Activated B cell treated with CpG ODN at 0.5 μM for 24 hours (primary cell): ENCODE data around the gene CERT1. TPM values are rescaled to one million over a fixed set of nuclear protein-coding genes. Genes with fewer than 3 reads are reported as not detected.

Experiments used
- ATAC-seq: fragments of 200-7000 bp; cut with Tn5 transposase; one replicate; pipeline ENCODE4 v1.10.0; 2021; ENCODE audit warnings: low read depth, mild to moderate bottlenecking, moderate library complexity
- CTCF ChIA-PET: fragments of 350-600 bp; sonication (Branson Sonifier 250); formaldehyde crosslinking; loops from one replicate; lab custom pipeline; 2021; ENCODE audit warnings: antibody characterized with exemption; lab: Charles Lee
- POLR2A ChIA-PET: fragments of 350-600 bp; sonication (Branson Sonifier 250); formaldehyde crosslinking; loops from one replicate; lab custom pipeline; 2021; ENCODE audit warnings: antibody characterized with exemption; lab: Charles Lee
- DNase-seq: peaks from one replicate; pipeline ENCODE4 v3.0.0; 2022
- H3K27ac Mint-ChIP-seq: one replicate; pipeline ENCODE4 v1.8.0; 2020; ENCODE audit warnings: mixed read lengths
- H3K27me3 Mint-ChIP-seq: one replicate; pipeline ENCODE4 v1.8.0; 2021; ENCODE audit warnings: mixed read lengths
- H3K36me3 Mint-ChIP-seq: one replicate; pipeline ENCODE4 v1.8.0; 2021; ENCODE audit warnings: low read depth, mixed read lengths
- H3K4me1 Mint-ChIP-seq: one replicate; pipeline ENCODE4 v1.8.0; 2021; ENCODE audit warnings: mixed read lengths
- H3K4me3 Mint-ChIP-seq: one replicate; pipeline ENCODE4 v1.8.0; 2020; ENCODE audit warnings: mild to moderate bottlenecking, mixed read lengths
- H3K9me3 Mint-ChIP-seq: one replicate; pipeline ENCODE4 v1.8.0; 2020; ENCODE audit warnings: mixed read lengths
- intact Hi-C: fragments of 100-400 bp; cut with micrococcal nuclease; formaldehyde crosslinking; loops from one replicate; pipeline ENCODE4 v1.15.1; 2024
- total RNA-seq: library from RNA; stranded (reverse); gene quantifications from 2 replicates; pipeline ENCODE4 v1.2.3, GENCODE V29; 2022
- TF ChIP-seq, protein P1 (sequence below): fragments of 200-600 bp; IDR thresholded peaks from one replicate; pipeline ENCODE4 v1.8.0; 2022; ENCODE audit warnings: antibody characterized with exemption, mild to moderate bottlenecking

Gene CERT1
- total RNA-seq, 1 donor from 2014 or later, result 49.5 TPM

DNA sequence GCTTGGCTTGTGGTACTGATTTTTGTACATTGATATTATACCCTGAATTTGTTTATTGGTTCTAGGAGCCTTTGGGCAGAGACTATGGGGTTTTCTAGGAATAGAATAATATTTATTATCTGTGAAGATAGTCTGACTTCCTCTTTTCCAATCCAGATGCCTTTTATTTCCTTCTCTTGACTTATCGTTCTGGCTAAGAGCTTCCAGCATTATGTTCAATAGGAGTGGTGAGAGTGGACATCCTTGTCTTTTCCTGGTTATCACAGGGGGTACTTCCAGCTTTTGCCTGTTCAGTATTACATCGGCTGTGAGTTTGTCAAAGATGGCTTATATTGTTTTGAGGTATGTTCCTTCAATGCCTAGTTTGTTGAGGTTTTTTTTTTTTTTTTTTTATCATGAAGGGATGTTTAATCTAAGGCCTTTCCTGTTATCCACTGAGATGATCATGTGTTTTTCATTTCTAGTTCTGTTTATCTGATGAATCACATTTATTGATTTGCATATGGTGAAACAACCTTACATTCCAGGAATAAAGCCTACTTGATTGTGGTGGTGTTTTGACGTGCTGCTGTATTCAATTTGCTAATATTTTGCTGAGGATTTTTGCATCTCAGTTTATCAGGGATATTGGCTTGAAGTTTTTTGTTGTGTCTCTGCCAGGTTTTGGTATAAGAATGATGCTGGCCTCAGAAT, 77.5 kb downstream of the CERT1 start:
- peaks cover 18% of the 10 kb centered on the region for H3K36me3 Mint-ChIP-seq
- no peaks in the 10 kb centered on the region for H3K27me3 Mint-ChIP-seq
- H3K9me3 Mint-ChIP-seq, result no peaks in the 10 kb centered on the region
- intact Hi-C loops, result no loop called here
- DNase-seq, result no peak
- ATAC-seq, result no peak
- H3K4me3 Mint-ChIP-seq, result no peak overlapping the region
- TF ChIP-seq, protein P1, sequence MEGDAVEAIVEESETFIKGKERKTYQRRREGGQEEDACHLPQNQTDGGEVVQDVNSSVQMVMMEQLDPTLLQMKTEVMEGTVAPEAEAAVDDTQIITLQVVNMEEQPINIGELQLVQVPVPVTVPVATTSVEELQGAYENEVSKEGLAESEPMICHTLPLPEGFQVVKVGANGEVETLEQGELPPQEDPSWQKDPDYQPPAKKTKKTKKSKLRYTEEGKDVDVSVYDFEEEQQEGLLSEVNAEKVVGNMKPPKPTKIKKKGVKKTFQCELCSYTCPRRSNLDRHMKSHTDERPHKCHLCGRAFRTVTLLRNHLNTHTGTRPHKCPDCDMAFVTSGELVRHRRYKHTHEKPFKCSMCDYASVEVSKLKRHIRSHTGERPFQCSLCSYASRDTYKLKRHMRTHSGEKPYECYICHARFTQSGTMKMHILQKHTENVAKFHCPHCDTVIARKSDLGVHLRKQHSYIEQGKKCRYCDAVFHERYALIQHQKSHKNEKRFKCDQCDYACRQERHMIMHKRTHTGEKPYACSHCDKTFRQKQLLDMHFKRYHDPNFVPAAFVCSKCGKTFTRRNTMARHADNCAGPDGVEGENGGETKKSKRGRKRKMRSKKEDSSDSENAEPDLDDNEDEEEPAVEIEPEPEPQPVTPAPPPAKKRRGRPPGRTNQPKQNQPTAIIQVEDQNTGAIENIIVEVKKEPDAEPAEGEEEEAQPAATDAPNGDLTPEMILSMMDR, result no peak
- peaks cover 4% of the 10 kb centered on the region for H3K4me1 Mint-ChIP-seq
- ChIA-PET CTCF (no interaction called here), POLR2A (no interaction called here)
- no peak overlapping the region for H3K27ac Mint-ChIP-seq

GRCh38 chr5:75414241-75414640, 97.2 kb downstream of the CERT1 start:
- intact Hi-C loops, result no loop called here
- DNase-seq (no peak), ATAC-seq (no peak)
- POLR2A ChIA-PET, result no interaction called here
- H3K4me1 Mint-ChIP-seq, result no peaks in the 10 kb centered on the region
- CTCF ChIA-PET, result no interaction called here
- H3K27me3 Mint-ChIP-seq, result no peaks in the 10 kb centered on the region
- TF ChIP-seq, protein P1, result no peak
- H3K9me3 Mint-ChIP-seq, result no peaks in the 10 kb centered on the region
- H3K27ac Mint-ChIP-seq, result no peak overlapping the region
- peaks cover 71% of the 10 kb centered on the region for H3K36me3 Mint-ChIP-seq
- H3K4me3 Mint-ChIP-seq, result no peak overlapping the region

DNA sequence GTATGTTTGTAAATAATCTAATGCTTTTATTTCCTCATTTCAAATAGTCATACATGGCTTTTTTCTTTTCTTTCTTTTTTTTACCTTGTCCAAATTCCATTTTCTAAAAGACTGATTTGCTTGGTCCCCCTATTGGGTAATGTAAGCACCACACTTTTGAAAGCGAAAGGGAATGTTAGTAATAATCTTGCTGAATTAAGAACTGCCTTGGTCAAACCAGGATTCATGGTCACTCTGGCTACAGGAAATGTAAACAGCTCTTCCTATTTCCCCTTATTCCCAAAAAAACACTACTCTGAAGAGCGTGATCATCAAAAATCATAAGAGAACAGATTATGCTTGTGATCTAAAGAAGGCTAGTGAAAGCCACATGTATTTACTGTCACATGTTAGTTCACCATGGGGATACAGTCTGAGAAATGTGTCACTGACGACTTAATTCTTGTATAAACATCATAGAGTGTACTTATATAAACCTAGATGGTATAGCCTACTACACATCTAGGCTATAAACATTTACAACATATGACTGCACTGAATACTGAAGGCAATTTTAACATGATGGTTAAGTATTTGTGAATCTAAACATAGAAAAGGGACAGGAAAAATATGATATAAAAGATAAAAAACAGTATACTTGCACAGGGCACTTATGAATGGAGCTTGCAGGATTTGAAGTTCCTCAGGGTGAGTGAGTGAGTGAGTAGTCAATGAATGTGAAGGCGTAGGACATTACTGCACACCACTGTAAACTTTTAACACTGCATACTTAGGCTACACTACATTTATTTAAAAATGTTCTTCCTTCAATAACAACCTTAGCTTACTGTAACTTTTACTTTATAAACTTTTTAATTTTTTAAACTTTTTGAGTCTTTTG, 99.1 kb downstream of the CERT1 start:
- TF ChIP-seq, protein P1, result no peak
- Mint-ChIP-seq H3K4me3 (no peak overlapping the region), H3K27ac (no peak overlapping the region), H3K27me3 (no peaks in the 10 kb centered on the region), H3K4me1 (no peaks in the 10 kb centered on the region), H3K9me3 (no peaks in the 10 kb centered on the region), H3K36me3 (peaks cover 60% of the 10 kb centered on the region)
- intact Hi-C loops, result no loop called here
- no peak for DNase-seq
- no peak for ATAC-seq
- POLR2A ChIA-PET, result no interaction called here
- CTCF ChIA-PET, result interaction anchor here (0.6 kb wide), 1 partner anchor 279 kb away, joined by 3 read pairs; no protein-coding TSS in a partner anchor

- Mint-ChIP-seq H3K4me3 (no peak overlapping the region), H3K27me3 (no peaks in the 10 kb centered on the region), H3K36me3 (peaks cover 54% of the 10 kb centered on the region), H3K9me3 (no peaks in the 10 kb centered on the region), H3K4me1 (no peaks in the 10 kb centered on the region), H3K27ac (no peak overlapping the region)
- intact Hi-C loops, result no loop called here
- TF ChIP-seq, protein P1, result no peak
- DNase-seq (no peak), ATAC-seq (no peak)
- ChIA-PET POLR2A (no interaction called here), CTCF (no interaction called here)
Measured at GRCh38 chr5:75405296-75405695, 106.1 kb downstream of the CERT1 start.

GRCh38 chr5:75395277-75395676, 116.2 kb downstream of the CERT1 start:
- TF ChIP-seq, protein P1, result no peak
- H3K4me1 Mint-ChIP-seq, result no peaks in the 10 kb centered on the region
- ATAC-seq (no peak), DNase-seq (no peak)
- intact Hi-C loops, result no loop called here
- H3K27ac Mint-ChIP-seq, result no peak overlapping the region
- ChIA-PET CTCF (no interaction called here), POLR2A (interaction anchor here (0.7 kb wide), 2 partner anchors 192 to 440 kb away, joined by 11 to 16 read pairs; no protein-coding TSS in a partner anchor)
- H3K27me3 Mint-ChIP-seq, result no peaks in the 10 kb centered on the region
- H3K36me3 Mint-ChIP-seq, result peaks cover 52% of the 10 kb centered on the region
- no peak overlapping the region for H3K4me3 Mint-ChIP-seq
- H3K9me3 Mint-ChIP-seq, result no peaks in the 10 kb centered on the region
